ENCODE data around the gene RASEF. TPM values are rescaled to one million over a fixed set of nuclear protein-coding genes. Genes with fewer than 3 reads are reported as not detected.

The RASEF gene
- total RNA-seq, 1 experiment from 2014 or later, result not detected

GRCh38 chr9:83056911-83057310 lies 6.0 kb downstream of the RASEF start:
- DNase-seq (ENCODE audit: low read depth), result no peak

- no peak for DNase-seq (ENCODE audit: low read depth)
These were observed 6.8 kb downstream of the RASEF start for GRCh38 chr9:83056174-83056573.

- no peak for DNase-seq (ENCODE audit: low read depth)
These were observed 14.8 kb downstream of the RASEF start for GRCh38 chr9:83047839-83048775.

- DNase-seq (ENCODE audit: low read depth), result no peak
These were observed 19.3 kb downstream of the RASEF start for GRCh38 chr9:83043597-83043996.

GRCh38 chr9:83041771-83042170 lies 21.2 kb downstream of the RASEF start:
- DNase-seq (ENCODE audit: low read depth), result no peak

GRCh38 chr9:83039303-83039702 lies 23.6 kb downstream of the RASEF start:
- no peak for DNase-seq (ENCODE audit: low read depth)

- no peak for DNase-seq (ENCODE audit: low read depth)
These were observed 26.9 kb downstream of the RASEF start for GRCh38 chr9:83036043-83036442.

GRCh38 chr9:83035143-83035542 lies 27.8 kb downstream of the RASEF start:
- no peak for DNase-seq (ENCODE audit: low read depth)

- DNase-seq (ENCODE audit: low read depth), result no peak
These were observed 28.4 kb downstream of the RASEF start for GRCh38 chr9:83034587-83034986.

- no peak for DNase-seq (ENCODE audit: low read depth)
These were observed 28.9 kb downstream of the RASEF start for GRCh38 chr9:83034026-83034425.

- no peak for DNase-seq (ENCODE audit: low read depth)
These were observed 30.8 kb downstream of the RASEF start for GRCh38 chr9:83032065-83032625.

GRCh38 chr9:83030391-83031107 lies 32.4 kb downstream of the RASEF start:
- DNase-seq (ENCODE audit: low read depth), result no peak

- no peak for DNase-seq (ENCODE audit: low read depth)
These were observed 33.3 kb downstream of the RASEF start for GRCh38 chr9:83029531-83030137.

- DNase-seq (ENCODE audit: low read depth), result peak; percentile 65
These were observed 35.6 kb downstream of the RASEF start for GRCh38 chr9:83027153-83027891.

GRCh38 chr9:83024506-83025125 lies 38.3 kb downstream of the RASEF start:
- no peak for DNase-seq (ENCODE audit: low read depth)

GRCh38 chr9:83023151-83023550 lies 39.8 kb downstream of the RASEF start:
- DNase-seq (ENCODE audit: low read depth), result no peak

- no peak for DNase-seq (ENCODE audit: low read depth)
These were observed 42.1 kb downstream of the RASEF start for GRCh38 chr9:83020864-83021263.

GRCh38 chr9:83020327-83020726 lies 42.6 kb downstream of the RASEF start:
- no peak for DNase-seq (ENCODE audit: low read depth)

GRCh38 chr9:83019246-83019645 lies 43.7 kb downstream of the RASEF start:
- no peak for DNase-seq (ENCODE audit: low read depth)

- DNase-seq (ENCODE audit: low read depth), result no peak
These were observed 47.0 kb downstream of the RASEF start for GRCh38 chr9:83015897-83016296.
